ENCODE data around the gene PSMA6.

PSMA6 gene

DNA sequence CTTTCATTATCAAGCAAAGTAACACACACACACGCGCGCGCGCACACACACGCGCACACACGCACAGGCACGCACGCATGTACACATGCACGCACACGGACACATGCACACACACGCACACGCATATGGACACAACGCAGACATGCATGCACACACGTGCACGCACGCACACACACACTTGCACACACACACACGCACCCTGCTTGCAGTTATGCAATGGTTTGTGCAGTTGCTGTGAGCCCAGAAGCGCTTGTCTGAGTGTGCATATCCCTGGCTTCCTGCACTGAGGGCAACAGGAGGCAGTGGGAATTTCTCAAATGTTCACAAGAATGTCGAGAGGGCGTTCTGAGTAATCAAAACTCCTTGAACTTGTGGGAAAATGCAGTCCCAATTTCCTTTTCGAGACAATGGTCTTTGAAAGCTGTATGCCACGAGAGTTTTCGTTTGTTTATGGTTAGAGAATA lies 70.8 kb downstream of the PSMA6 start:
- no peaks in the 10 kb centered on the region for H3K9me2 ChIP-seq (replicated peaks; ENCODE audit: control insufficient read depth, low read length)
- no peak overlapping the region for H3K4me3 ChIP-seq (ENCODE audit: low read length)
- H3K9me3 ChIP-seq (ENCODE audit: control insufficient read depth, insufficient read depth, low read length): no peaks in the 10 kb centered on the region
- no peaks in the 10 kb centered on the region for H3K36me3 ChIP-seq (ENCODE audit: control insufficient read depth, low read length)
- no peak overlapping the region for H3K4me2 ChIP-seq (ENCODE audit: low read length)
- no peaks in the 10 kb centered on the region for H3K27me3 ChIP-seq (ENCODE audit: control insufficient read depth, low read length)
- TF ChIP-seq EZH2phosphoT487 (IDR thresholded peaks at IDR 0.05; ENCODE audit: borderline replicate concordance, low read length): no peak
- TF ChIP-seq, protein P1, sequence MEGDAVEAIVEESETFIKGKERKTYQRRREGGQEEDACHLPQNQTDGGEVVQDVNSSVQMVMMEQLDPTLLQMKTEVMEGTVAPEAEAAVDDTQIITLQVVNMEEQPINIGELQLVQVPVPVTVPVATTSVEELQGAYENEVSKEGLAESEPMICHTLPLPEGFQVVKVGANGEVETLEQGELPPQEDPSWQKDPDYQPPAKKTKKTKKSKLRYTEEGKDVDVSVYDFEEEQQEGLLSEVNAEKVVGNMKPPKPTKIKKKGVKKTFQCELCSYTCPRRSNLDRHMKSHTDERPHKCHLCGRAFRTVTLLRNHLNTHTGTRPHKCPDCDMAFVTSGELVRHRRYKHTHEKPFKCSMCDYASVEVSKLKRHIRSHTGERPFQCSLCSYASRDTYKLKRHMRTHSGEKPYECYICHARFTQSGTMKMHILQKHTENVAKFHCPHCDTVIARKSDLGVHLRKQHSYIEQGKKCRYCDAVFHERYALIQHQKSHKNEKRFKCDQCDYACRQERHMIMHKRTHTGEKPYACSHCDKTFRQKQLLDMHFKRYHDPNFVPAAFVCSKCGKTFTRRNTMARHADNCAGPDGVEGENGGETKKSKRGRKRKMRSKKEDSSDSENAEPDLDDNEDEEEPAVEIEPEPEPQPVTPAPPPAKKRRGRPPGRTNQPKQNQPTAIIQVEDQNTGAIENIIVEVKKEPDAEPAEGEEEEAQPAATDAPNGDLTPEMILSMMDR (IDR thresholded peaks at IDR 0.05; ENCODE audit: low read depth, low read length, poor library complexity, severe bottlenecking): no peak
- no peak overlapping the region for H3K27ac ChIP-seq (ENCODE audit: low read depth, low read length)
- no peaks in the 10 kb centered on the region for H4K20me1 ChIP-seq (ENCODE audit: control insufficient read depth, insufficient read depth, low read depth, low read length)
- H3F3A ChIP-seq (ENCODE audit: control insufficient read depth, insufficient read depth): no peaks in the 10 kb centered on the region
- no peaks in the 10 kb centered on the region for H3K79me2 ChIP-seq (ENCODE audit: control insufficient read depth, low read length)
- peaks cover 11% of the 10 kb centered on the region for H3K4me1 ChIP-seq (ENCODE audit: control insufficient read depth, low read length)

DNA sequence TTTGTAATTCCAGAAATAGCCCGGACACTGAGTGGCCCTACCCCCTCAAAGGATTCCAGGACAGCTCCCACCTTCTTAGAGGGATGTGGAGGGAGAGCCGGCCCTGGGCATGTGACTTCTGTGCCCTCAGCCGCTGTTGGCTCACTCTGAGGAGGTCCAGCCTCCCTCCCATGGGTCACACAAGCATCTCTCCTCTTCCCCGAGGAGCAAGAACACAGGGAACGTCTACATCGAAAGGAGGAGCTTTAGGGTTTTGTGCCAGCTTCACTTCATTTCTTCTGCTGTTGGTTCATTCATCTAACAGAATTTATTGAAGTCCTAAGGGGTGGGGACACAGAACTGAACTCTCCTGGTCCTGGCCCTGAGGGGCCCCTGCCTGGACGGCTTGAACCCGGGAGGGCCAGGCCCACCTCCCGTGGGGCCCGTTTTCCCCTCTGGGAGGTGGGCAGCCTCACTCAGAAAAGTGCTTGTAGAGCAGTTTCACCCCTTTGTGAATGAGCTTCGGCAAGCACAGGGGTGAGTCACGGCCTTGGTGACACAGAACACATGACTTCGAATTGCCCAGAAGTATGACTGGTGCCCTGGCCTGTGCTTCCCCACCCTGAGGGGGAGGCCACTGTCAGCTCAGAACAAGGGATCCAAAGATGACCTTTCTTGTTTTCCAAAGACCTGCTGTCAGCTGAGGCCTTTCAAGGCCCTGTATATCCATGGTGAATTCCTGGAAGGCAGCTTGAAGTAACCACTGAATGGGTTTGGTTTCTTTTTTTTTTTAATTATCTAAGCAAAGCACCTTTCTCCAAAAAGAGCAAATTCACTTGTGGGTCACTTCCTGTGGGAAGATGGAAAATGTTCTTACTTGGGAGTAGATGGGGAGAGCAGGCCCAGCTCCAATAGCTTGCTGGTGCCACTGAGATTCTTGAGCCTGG lies 73.2 kb downstream of the PSMA6 start:
- Histone ChIP-seq H3K9me3 (ENCODE audit: control insufficient read depth, insufficient read depth, low read length) (no peaks in the 10 kb centered on the region), H3K4me2 (ENCODE audit: low read length) (no peak overlapping the region), H3K27me3 (ENCODE audit: control insufficient read depth, low read length) (no peaks in the 10 kb centered on the region), H3F3A (ENCODE audit: control insufficient read depth, insufficient read depth) (no peaks in the 10 kb centered on the region), H3K27ac (ENCODE audit: low read depth, low read length) (no peak overlapping the region), H3K79me2 (ENCODE audit: control insufficient read depth, low read length) (no peaks in the 10 kb centered on the region), H3K4me1 (ENCODE audit: control insufficient read depth, low read length) (peaks cover 15% of the 10 kb centered on the region), H4K20me1 (ENCODE audit: control insufficient read depth, insufficient read depth, low read depth, low read length) (no peaks in the 10 kb centered on the region), H3K36me3 (ENCODE audit: control insufficient read depth, low read length) (no peaks in the 10 kb centered on the region), H3K4me3 (ENCODE audit: low read length) (no peak overlapping the region), H3K9me2 (replicated peaks; ENCODE audit: control insufficient read depth, low read length) (no peaks in the 10 kb centered on the region)
- TF ChIP-seq, protein P1 (IDR thresholded peaks at IDR 0.05; ENCODE audit: low read depth, low read length, poor library complexity, severe bottlenecking): no peak
- TF ChIP-seq EZH2phosphoT487 (IDR thresholded peaks at IDR 0.05; ENCODE audit: borderline replicate concordance, low read length): no peak

DNA sequence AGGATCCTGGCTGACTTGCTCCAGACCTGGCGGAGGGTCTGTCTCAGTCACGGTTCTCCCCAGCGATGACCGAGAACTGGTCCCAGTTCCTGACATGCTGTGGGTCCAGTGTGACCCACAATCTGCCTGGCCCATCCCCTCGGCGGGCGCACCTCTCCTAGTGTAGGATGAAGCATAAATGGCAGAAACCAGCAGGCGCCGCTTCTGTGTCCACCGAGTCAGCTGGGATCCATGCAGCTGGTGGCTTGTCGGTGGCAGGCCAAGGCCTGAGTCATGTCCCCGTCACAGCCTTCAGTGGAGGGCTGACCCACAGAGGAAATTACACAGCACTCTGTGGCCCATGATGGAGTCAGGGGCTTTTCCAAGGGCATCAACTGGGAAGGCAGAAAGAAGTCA lies 73.9 kb downstream of the PSMA6 start:
- no peak for TF ChIP-seq EZH2phosphoT487 (IDR thresholded peaks at IDR 0.05; ENCODE audit: borderline replicate concordance, low read length)
- TF ChIP-seq, protein P1 (IDR thresholded peaks at IDR 0.05; ENCODE audit: low read depth, low read length, poor library complexity, severe bottlenecking): no peak
- Histone ChIP-seq H3K4me2 (ENCODE audit: low read length) (no peak overlapping the region), H3K9me2 (replicated peaks; ENCODE audit: control insufficient read depth, low read length) (no peaks in the 10 kb centered on the region), H4K20me1 (ENCODE audit: control insufficient read depth, insufficient read depth, low read depth, low read length) (no peaks in the 10 kb centered on the region), H3K36me3 (ENCODE audit: control insufficient read depth, low read length) (no peaks in the 10 kb centered on the region), H3K4me3 (ENCODE audit: low read length) (no peak overlapping the region), H3K27me3 (ENCODE audit: control insufficient read depth, low read length) (no peaks in the 10 kb centered on the region), H3K9me3 (ENCODE audit: control insufficient read depth, insufficient read depth, low read length) (no peaks in the 10 kb centered on the region), H3K79me2 (ENCODE audit: control insufficient read depth, low read length) (no peaks in the 10 kb centered on the region), H3K4me1 (ENCODE audit: control insufficient read depth, low read length) (peaks cover 15% of the 10 kb centered on the region), H3K27ac (ENCODE audit: low read depth, low read length) (no peak overlapping the region), H3F3A (ENCODE audit: control insufficient read depth, insufficient read depth) (no peaks in the 10 kb centered on the region)

All from DOHH2 (cell line).